ENCODE data around the gene C12orf42. TPM values are rescaled to one million over a fixed set of nuclear protein-coding genes. Genes with fewer than 3 reads are reported as not detected.
"Not testable (repeated sequence)": the region's sequence is repeated elsewhere in the genome, so short reads cannot be mapped to it uniquely, and the experiment has no call there.

C12orf42 gene
- total RNA-seq, 1 donor from 2014 or later: 0.48 TPM

DNA sequence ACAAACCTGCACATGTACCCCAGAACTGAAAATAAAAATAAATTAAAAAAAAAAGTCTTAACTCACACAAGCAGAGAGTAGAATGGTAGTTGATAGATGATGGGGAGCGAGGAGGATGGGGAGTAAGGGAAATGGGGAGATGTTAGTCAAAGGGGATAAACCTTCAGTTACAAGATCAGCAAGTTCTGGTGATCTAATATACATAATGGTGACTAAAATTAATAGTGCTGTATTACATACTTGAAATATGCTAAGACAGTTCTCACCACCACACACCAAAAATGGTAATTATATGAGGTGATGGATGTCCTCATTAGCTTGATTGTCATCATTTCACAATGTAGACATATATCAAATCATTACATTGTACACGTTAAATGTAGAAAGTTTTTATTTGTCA is 3.2 kb upstream of the C12orf42 start:
- DNase-seq (ENCODE audit: low spot score): no peak

DNA sequence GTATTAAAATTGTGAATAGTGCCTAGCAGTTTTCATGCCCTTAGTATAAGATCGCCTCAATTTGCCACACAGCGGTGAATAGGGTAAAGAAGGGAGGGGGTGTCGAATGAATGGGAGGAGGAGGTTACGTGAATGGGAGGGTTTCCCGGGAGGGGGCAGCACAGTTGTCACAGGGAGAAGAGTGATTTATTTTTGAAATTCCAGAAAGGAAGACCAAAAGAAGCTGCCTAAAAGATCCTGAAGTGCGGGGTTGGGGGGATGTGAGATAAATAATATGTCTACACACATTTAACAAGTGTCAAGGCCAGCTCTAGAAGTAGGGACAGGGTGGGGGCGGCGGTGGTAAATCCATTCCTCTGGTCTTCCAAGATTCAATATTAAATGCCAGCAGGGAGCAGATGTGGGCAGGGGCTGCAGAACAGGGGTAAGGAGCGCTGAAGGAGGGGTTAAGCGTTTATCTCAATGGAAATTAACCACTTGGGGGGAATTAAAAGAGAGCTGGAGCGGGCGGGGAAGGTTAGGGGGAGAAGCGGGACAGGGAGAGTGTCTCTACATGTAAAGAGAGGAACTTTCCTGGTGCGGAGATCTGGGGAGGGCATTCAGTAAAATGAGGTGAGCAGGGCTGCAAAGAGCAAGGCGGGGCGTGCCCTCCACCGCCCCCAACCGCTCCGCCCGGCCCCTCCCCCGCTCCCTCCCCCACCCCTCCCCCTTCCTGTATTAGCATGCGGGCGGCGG is 867 bp downstream of the C12orf42 start:
- no peak for DNase-seq (ENCODE audit: low spot score)

DNA sequence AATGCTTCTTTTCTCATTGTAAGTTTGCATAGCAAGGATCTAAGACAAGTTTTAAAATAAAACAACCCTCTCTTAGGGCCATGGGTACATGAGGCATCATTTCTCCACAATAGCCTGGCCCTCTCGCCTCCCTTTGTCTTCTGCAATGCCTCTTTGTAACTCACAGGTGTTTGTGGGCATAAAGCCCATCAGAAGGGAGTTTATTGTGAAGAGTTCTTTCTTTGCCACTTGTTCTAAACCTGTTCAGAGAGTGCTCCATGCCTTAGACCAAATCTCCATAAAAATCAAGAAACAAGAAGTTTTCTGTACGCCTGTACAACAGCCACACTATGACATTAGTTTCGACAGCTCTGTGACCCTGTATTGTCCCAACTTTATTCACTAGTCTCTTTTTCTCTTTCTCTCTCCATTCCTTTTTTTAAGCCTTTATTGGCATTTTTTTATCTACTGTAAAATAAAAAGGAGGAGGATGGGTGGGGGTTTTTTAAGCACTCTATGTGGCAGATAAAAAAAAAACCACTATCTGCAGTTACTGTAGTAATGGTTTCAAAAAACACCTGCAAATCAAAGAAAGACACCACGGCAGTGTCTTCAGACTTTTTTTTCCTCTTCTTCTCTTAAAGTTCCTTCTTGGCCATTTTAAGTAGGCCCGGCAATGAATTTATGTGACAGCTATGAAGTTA is 1.6 kb downstream of the C12orf42 start:
- no peak for DNase-seq (ENCODE audit: low spot score)

DNA sequence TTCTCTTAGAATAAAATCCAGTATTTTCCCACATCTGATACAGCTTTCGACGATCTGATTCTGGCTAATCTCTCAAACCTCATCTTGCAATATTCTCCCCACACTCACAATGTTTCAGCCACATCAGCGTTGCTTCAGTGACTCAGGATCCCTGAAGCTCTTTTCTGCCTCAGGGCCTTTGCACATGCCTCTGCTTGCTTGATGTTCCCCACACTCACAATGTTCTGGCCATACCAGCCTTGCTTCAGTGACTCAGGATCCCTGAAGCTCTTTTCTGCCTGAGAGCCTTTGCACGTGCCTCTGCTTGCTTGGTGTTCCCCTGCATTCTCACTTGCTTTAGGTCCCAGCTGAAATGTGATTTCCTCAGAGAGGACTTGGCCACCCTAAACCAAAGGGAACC is 2.6 kb downstream of the C12orf42 start:
- DNase-seq (ENCODE audit: low spot score): no peak

DNA sequence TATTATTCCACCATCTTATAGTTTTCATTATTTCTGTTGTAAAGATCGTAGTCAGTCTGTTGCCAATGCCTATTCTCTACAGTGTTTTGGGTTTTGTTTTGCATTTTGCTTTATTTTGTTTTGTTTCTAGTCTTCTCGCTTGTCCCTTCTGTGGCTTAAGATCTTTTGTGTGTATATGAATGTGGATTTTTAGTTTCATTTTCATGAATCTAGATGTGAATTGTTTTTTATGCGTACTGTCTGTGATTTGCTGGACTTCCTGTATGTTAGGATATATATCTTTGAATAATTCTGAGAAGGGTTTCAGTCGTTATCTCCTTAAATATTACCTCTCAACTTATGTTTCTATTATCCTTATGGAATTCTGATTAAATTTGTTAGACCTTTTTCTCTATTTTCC is 13.4 kb downstream of the C12orf42 start:
- DNase-seq (ENCODE audit: low spot score): no peak

DNA sequence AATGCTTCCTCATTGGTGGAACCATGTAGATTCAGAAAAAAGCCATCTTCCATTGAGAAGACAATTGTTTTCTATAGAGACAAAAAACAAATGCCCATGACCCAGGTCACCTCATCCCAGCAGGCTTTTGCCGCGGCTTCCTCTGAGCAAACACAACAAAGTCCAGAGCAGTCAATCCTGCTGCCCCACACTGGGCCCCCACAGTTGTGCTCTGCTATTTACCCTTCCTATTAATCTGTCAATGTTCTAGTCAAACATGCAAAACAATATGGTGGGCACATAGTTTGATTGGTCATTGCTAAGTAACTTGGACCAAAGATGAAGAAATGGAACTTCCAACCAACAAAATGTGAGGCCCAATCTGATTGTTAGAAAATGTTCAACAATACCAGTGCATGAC is 20.7 kb downstream of the C12orf42 start:
- no peak for DNase-seq (ENCODE audit: low spot score)

DNA sequence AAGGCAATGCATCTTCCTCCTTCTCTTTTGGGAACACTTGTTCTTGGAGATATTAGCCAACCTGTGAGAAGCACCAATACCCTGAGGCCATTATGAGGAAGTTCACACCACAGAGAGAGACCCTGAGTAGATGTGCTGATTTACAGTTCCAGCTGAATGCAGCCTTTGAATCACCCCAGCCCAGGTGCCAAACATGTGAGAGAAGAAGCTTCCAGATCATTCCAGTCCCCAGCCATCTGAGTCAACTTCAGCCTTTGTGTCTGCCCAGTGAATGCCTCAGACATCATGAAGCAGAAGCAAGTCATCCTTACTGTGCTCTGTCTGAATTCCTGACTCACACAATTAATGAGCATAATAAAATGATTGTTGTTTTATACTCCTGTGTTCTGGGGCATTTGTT is 25.1 kb downstream of the C12orf42 start:
- no peak for DNase-seq (ENCODE audit: low spot score)

DNA sequence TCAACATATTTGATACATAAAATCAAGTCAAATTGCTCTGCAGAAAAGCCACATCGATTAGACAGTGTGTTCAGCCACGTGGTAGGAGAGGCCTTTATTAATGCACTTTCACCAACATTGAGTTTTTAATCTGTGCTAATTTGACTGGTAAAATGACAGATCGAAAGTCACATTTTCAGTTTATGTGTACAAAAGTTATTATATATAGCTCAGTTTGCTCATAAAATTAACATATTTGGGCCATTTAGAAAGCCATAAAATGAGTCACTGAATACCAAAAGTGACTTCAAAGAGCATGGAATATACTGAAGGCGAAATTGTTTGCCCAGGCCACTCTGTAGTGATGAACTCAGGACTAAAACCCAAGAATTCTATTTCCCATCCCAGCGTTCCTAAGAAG is 26.0 kb downstream of the C12orf42 start:
- no peak for DNase-seq (ENCODE audit: low spot score)

DNA sequence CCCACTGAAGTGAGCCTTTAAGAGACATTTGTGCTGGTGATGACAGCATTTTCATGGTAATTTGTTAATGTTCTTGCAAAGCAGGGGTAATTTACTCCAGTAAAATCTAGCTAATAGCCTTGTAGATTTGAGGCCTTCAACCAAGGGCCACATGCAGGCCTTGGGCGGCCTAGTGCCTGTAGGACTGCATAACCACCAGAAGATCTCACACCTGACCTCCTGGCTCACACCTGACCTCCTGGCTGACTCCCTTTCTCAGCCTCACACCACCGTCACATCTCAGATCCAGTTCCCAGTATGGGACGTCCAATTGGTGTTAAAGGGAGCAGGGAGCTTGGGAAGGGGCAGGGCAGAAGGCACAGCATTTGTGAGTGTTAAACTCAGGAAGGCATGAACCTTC is 26.9 kb downstream of the C12orf42 start:
- DNase-seq (ENCODE audit: low spot score): no peak

DNA sequence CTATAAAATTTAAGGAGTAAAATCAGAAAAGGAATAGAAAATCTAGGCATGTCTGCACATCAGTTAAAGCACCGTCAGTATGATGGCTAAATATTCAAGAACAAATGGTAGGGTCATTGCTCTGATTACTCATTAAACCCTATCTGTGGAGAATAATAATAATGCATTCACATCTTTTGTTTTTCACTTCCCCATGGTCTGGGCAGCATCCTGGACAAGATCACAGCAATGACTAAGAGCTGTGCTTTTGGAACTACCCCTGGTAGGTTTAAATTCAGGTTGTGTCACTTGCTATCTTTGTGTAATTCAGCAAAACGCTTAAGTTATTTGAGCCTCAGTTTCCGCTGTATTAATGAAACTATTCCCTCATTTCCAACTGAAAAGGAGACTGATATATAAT is 33.1 kb downstream of the C12orf42 start:
- no peak for DNase-seq (ENCODE audit: low spot score)

DNA sequence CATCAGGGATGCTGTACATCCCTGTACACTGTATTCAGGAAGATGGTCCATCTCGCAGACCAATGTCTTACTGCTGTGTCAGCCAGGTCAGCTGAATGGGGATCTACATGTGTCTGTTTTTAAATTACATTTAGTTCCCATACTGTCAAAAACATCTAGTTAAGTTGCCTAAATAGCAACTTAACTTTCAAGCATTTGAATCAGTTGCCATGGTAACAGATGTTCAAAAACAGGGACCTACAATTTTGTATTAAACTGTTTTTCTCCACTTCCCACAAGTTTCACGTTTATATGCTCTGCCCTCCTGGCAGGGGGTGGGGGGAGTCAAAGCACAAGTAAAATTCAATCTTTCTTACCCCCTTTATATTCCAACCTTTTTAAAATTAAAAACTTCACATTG is 38.3 kb downstream of the C12orf42 start:
- no peak for DNase-seq (ENCODE audit: low spot score)

DNA sequence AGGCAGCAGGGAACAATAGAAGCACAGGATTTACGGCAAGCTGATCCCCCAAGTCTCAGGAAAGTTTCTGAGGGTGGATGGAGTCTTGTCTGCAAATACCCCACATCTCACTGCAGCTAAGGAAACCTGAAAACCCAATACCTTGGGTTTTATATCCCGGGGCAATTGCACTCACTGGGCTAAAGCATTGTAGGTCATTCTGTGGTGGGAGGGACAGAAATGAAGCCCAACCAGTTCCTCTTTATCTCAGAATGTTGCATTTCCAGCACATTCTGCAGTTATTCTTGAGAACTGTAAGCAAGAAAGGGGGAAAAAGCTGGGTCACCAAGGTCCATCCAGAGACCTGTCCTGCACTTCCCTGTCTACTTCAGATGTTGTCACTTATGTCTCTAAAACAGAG is 39.8 kb downstream of the C12orf42 start:
- DNase-seq (ENCODE audit: low spot score): no peak

DNA sequence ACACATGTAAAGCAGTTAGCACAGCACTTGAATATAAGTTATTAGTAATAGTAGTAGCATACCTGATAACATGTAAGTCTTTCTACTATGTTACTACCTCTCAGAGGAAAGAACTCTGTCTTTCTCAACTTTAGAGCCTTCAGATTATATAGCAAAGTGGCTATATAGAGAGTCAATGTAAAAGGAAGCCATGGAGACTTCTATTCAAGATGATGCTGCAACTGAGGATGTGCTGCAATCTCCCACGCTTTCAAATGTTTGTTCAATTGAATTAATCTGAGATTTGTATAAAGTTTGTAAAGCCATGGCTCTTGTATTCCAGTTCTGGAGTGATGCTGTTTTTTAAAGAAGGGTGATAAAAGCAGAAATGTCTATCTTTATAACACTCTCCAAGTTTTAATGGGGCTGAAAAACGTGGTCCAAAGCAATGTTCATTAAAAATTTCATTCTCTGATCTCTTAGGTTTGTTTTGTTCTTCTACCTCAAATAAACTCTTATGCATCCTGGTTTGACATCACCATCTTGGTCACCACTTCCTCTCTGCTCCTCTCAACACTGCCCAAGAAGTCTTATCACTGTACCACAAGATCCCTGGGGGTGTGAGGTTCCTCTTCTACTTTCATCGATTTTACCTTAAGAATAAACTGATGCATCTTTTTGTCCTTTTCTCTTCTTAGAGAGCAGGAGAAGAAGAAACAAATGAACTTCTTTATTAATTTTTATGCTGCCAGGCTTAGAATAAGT is 40.6 kb downstream of the C12orf42 start:
- no peak for DNase-seq (ENCODE audit: low spot score)

DNA sequence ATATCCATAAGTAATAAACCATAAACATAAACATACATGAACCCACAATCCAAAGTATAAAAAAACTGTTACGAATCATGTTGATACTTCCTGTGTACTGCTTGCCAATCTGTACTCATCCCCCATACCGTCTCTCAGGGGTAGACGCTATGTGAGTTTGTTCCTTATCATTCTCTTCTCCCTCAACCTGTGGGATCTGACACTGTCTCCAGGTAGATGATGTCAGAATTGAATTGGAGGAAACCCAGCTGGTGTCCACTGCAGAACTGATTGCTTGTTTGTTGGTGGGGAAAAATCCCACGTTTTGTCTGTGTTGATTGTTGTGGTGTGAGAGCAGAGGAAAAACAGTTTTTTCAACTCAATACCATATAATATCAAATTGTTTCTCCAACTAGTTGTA is 50.8 kb downstream of the C12orf42 start:
- no peak for DNase-seq (ENCODE audit: low spot score)

DNA sequence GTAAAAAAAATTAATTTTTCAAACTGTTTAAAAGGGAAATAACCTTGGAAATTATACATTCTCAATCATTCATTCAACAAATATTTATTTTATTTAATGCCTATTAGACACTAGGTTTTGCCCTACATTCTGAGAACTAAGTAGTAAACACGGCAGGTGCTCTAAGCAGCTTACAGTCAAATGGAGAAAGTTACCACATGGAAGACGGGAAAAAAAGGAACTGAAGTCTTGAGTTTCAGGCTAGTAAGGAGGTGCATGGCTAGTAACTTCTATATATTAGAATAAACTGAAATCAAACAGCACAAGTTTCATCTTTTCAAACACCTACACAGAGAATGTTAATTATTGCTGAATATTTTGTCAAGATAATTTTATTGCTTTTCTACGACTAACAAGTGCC is 52.9 kb downstream of the C12orf42 start:
- DNase-seq (ENCODE audit: low spot score): no peak

DNA sequence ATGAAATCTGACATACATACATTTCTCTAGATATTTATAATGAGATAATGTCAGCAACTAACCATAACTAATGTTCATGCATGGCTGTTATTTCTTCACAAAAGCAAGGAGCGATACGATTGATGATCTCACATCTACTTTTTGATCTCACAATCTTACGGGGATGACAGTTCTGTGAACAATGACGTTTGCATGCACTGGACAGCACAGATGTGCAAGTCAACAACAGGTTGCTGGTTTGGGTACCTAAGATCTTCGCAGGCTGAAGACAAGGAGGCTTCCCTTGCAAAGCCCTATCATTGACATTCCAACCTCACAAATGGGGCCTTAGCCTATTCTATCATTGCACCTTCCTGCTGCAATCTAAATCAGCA is 53.6 kb downstream of the C12orf42 start:
- no peak for DNase-seq (ENCODE audit: low spot score)

DNA sequence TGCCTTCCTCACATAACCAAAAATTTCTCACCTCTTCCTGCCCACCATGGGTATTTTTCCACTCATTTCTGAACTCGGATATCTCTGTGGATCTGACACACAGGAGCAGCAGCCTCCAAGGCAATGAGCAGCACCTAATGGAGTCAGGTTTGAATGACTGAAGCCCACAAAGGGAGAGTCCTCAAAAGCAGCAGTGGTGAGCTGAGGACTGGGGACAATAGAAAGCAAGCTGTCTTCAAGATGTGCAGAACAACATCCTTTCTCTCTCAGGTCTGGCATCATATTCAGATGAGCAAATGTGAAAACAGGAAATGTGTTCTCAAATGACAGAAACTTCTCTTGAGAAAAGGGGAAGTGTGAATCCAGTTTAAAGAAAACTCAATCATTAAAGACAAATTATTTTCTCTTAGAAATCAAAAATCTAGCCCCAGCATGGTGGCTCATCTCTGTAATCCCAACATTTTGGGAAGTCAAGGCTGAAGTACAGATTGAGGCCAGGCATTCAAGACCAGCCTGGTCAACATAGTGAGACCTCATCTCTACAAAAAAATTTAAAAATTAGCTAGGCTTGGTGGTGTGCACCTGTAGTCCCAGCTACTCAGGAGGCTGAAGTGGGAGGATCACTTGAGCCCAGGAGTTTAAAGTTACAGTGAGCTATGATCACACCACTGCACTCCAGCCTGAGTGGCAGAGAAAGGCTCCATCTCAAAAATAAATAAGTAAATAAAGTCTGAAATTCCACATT is 54.2 kb downstream of the C12orf42 start:
- DNase-seq (ENCODE audit: low spot score): no peak

DNA sequence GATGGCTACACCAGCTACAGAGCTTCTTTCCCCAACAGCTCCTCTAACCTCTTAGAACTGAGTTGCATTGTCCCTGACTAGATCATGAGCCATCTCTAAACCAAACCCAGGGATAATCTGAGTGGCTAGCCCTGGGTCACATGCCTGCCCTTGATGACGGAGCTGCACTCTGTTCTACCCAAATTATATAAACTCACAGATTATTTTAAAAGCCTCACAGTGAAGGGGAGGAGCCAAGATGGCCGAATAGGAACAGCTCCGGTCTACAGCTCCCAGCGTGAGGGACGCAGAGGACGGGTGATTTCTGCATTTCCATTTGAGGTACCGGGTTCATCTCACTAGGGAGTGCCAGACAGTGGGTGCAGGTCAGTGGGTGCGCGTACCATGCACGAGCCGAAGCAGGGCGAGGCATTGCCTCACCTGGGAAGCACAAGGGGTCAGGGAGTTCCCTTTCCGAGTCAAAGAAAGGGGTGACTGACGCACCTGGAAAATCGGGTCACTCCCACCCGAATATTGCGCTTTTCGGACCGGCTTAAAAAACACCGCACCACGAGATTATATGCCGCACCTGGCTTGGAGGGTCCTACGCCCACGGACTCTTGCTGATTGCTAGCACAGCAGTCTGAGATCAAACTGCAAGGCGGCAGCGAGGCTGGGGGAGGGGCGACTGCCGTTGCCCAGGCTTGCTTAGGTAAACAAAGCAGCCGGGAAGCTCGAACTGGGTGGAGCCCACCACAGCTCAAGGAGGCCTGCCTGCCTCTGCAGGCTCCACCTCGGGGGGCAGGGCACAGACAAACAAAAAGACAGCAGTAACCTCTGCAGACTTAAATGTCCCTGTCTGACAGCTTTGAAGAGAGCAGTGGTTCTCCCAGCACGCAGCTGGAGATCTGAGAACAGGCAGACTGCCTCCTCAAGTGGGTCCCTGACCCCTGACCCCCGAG is 61.3 kb downstream of the C12orf42 start:
- DNase-seq (ENCODE audit: low spot score): not testable (repeated sequence)

DNA sequence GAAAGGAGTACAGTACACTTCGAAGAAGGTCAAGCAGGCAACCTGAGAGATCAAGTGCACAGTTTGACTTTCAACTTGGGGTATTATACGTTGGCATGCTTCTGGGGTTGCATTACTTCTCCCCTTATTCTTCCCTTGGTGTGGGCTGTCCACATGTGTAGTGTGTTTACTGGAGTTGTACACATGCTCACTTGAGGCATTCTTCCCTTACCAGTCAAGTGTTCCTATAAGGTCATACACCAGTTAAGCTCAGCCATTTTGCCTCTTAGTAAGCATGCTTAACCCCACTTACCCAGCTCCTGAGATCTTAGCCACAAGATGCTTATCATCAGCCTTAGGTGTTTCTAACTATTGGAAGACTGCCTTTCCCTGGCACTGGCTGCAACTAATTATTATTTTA is 63.8 kb downstream of the C12orf42 start:
- DNase-seq (ENCODE audit: low spot score): no peak

DNA sequence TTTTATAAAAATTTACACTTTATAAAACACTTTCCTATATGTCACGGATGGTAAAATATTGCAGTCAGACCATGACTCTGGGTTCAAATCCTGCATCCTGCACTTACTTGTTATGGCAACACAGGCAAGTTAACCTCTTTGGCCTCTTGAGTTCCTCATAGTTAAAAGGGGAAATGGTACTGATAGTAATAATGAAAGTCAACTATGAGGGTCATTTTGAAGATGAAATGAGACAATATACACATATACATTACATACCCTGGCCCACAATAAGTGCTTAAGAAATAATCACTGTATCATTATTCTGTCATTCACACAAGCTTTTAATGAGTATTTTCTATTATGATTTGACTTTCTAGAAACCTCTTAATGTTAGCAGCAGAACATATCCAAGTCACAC is 64.4 kb downstream of the C12orf42 start:
- no peak for DNase-seq (ENCODE audit: low spot score)

DNA sequence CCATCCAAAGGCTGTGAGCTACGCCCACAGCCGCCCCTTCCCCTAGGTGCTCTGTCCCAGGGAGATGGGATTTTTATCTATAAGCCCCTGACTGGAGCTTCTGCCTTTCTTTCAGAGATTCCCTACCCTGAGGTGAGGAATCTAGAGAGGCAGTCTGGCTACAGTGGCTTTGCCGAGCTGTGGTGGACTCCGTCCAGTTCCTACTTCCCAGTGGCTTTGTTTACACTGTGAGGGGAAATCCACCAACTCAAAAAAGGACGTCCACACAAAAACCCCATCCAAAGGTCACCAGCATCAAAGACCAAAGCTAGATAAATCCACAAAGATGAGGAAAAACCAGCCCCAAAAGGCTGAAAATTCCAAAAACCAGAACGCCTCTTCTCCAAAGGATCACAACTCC is 70.1 kb downstream of the C12orf42 start:
- not testable (repeated sequence) for DNase-seq (ENCODE audit: low spot score)

Data from umbilical cord (tissue), 2 donors.